Ovary (tissue), 3 donors: ENCODE results near the gene H6PD.

Experiments used
- CTCF ChIP-seq, 3 donors: fragments of 450-650 bp in 2 of 3; fragments of 200-600 bp in 1 of 3; IDR thresholded peaks; one replicate each; pipeline versions ENCODE4 v1.5.1 to v1.8.0; 2016 to 2022; ENCODE audit warnings: antibody characterized with exemption in 3 of 3, mild to moderate bottlenecking in 1 of 3
- EP300 ChIP-seq: sonication (generic); formaldehyde crosslinking; IDR thresholded peaks from one replicate; pipeline ENCODE4 v1.6.1; 2017; ENCODE audit warnings: antibody characterized with exemption
- POLR2A ChIP-seq: fragments of 450-650 bp; IDR thresholded peaks from one replicate; pipeline ENCODE4 v1.6.1; 2017; ENCODE audit warnings: antibody characterized with exemption, mild to moderate bottlenecking, moderate library complexity
- donor health status: DM: no; HTN: no; CAD: no.

- TF ChIP-seq CTCF (IDR thresholded peaks at IDR 0.05): no peak
- no peak for TF ChIP-seq POLR2A
- no peak for TF ChIP-seq EP300
Observed at GRCh38 chr1:9228609-9229008, 6.0 kb upstream of the H6PD start.
